ENCODE results near the gene DYNC1I1.
A peak's percentile ranks its signal among the peaks of the same experiment; 100 is the strongest.

Gene DYNC1I1

DNA sequence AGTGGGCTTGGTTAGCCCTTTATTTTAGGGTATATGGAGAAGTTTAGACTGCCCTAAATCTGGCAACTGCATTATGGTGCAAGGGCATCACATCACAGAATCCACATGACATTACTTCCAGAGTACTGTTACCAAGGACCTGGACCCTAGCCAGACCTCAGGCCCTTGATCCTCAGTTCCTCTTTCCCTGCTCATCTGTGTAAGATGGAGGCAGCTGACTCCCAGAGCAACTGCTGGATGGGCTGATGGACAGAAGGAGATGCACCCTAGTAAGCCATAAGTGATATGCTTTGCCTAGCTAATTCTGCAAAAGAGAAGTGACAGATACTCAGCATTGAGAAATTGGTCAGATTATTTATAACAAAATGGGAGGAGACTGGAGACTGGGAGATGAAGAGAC, 131.7 kb downstream of the DYNC1I1 start:
- no peaks in the 10 kb centered on the region for H3K4me1 Mint-ChIP-seq
- ATAC-seq (no peak), DNase-seq (no peak)
- peaks cover 23% of the 10 kb centered on the region for H3K27me3 Mint-ChIP-seq
- no peaks in the 10 kb centered on the region for H3K9me3 Mint-ChIP-seq
- H3K27ac Mint-ChIP-seq: no peak overlapping the region
- no peak overlapping the region for H3K4me3 Mint-ChIP-seq

DNA sequence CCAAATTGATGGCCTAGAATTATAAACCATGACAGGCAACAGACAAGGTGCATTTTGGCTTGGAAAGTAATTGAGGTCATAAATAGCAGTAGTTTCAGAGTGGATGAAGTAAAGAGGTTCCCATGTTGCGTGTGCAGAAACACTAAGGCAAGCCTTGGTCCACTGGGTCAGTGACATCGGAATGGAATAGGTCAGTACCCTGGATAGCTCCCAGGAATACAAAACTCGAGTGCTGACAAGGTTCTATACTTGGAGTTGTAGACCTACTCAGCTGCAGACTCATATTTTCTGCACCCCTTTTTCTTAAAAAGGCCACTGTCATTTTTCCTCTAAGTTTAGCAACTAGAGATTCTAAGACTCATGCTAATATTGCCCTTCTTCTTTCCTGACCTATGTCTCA, 132.8 kb downstream of the DYNC1I1 start:
- Mint-ChIP-seq H3K4me1 (no peaks in the 10 kb centered on the region), H3K27ac (no peak overlapping the region), H3K27me3 (peaks cover 19% of the 10 kb centered on the region), H3K9me3 (no peaks in the 10 kb centered on the region), H3K4me3 (no peak overlapping the region)
- no peak for DNase-seq
- no peak for ATAC-seq

- Mint-ChIP-seq H3K4me1 (no peaks in the 10 kb centered on the region), H3K4me3 (no peak overlapping the region), H3K9me3 (no peaks in the 10 kb centered on the region), H3K27ac (no peak overlapping the region), H3K27me3 (peaks cover 24% of the 10 kb centered on the region)
- DNase-seq (no peak), ATAC-seq (no peak)
Measured at GRCh38 chr7:95906851-95907250, 134.5 kb downstream of the DYNC1I1 start.

DNA sequence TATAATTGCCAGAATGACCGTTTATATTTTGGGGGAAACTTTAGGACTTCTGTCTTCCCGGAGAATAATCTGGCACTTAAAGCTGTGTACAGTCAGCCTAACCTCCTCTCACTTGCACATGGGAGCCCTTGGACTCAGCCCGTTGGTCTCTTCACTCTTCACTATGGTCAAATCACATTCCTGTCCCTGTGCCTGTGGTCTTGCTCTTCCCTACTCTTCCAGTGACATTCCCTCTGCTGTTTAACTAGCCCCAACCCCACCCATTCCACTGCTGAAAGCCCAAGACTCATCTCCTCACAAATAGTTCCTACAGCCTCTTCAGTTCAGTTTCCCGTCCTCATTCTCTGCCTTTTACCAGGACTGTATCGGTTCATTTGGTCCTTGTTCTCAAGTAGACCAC, 135.0 kb downstream of the DYNC1I1 start:
- Mint-ChIP-seq H3K27ac (no peak overlapping the region), H3K9me3 (no peaks in the 10 kb centered on the region), H3K4me1 (no peaks in the 10 kb centered on the region), H3K27me3 (peaks cover 24% of the 10 kb centered on the region), H3K4me3 (no peak overlapping the region)
- ATAC-seq (no peak), DNase-seq (no peak)

- H3K4me3 Mint-ChIP-seq: no peak overlapping the region
- peaks cover 24% of the 10 kb centered on the region for H3K27me3 Mint-ChIP-seq
- no peaks in the 10 kb centered on the region for H3K9me3 Mint-ChIP-seq
- no peak for ATAC-seq
- peak overlapping the region in 1 of 2 donors; percentile 56 for H3K27ac Mint-ChIP-seq
- no peaks in the 10 kb centered on the region for H3K4me1 Mint-ChIP-seq
- no peak for DNase-seq
Measured at GRCh38 chr7:95908499-95908898, 136.1 kb downstream of the DYNC1I1 start.

DNA sequence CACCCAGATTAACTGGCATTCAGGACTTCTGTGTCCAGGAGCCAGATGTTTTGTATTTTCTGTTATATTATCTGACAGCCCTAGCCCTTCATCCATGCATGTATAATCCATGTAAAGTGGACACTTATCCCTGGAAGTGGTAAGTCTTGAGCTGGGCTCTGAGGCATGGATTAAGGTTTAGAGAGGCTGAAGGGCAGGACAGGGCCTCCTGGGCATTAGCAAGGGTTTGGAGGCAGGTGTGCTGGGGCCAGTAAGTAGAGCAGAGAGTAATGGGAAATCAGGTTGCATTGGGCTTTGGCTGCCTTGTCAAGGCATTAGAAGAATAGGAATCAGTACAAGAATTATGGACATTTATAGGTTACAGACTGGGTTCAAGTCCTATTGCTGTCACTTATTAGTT, 138.0 kb downstream of the DYNC1I1 start:
- no peak overlapping the region for H3K4me3 Mint-ChIP-seq
- no peak overlapping the region for H3K27ac Mint-ChIP-seq
- DNase-seq (no peak), ATAC-seq (no peak)
- H3K27me3 Mint-ChIP-seq: peaks cover 33% of the 10 kb centered on the region
- no peaks in the 10 kb centered on the region for H3K4me1 Mint-ChIP-seq
- no peaks in the 10 kb centered on the region for H3K9me3 Mint-ChIP-seq

DNA sequence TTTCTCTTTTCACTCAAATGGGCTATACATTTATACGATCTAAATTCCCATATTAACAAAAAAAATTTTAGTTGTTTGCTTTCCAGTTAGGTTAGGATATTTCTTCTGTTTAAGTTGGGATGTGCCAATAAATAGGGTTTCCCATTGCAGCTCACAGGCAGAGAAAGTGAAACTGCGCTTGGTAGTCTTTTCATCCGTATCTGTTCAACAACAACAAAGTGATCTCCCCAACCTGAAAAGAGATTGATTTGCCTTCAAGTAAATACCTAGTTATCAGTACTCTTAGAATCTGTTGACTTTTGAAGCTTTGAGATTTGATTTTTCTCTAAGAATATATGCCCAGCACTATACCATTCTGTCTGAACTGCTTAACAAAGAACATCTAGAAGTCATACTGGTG, 143.4 kb downstream of the DYNC1I1 start:
- ATAC-seq (no peak), DNase-seq (no peak)
- Mint-ChIP-seq H3K27ac (no peak overlapping the region), H3K4me1 (no peaks in the 10 kb centered on the region), H3K9me3 (no peaks in the 10 kb centered on the region), H3K27me3 (peaks cover 27% of the 10 kb centered on the region), H3K4me3 (no peak overlapping the region)

DNA sequence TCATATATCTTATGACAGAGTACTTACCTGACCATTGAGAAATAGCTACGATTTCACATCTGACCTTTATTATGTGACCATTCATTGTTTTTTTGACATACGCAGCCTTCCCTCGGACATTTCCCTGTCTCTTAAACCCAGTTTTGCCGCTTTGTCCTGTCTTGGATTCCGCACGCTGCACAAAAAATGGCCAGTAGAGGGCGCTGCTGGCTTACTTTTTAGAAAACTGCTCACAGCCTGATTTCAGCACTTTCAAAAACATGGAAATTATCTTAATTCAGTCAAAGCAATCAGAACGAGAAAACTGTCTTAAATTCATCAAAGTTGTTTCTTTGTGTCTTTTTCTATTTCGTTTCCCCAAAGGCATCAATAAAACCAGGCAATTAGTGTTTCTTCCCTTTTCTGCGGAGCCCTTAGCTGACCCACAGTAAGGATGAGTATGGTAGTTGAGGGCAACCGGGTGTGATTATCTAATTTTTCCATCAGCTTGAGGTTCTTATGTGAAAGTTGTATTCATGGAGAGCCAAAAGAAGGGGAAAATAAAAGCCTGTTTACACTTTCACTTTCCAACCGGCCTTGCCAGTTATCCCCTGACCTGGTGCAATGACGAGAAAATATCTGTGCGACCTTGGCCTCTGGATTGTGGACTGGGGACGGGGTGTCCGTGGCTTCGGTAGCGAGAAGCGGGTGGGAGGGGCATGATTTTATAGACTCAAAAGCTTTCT, 144.4 kb downstream of the DYNC1I1 start:
- no peaks in the 10 kb centered on the region for H3K9me3 Mint-ChIP-seq
- H3K4me3 Mint-ChIP-seq: no peak overlapping the region
- no peak overlapping the region for H3K27ac Mint-ChIP-seq
- peaks cover 18% of the 10 kb centered on the region for H3K27me3 Mint-ChIP-seq
- no peaks in the 10 kb centered on the region for H3K4me1 Mint-ChIP-seq
- ATAC-seq (peak; percentile 59), DNase-seq (peak; percentile 57 to 62)

GRCh38 chr7:95917634-95918033, 145.3 kb downstream of the DYNC1I1 start:
- Mint-ChIP-seq H3K4me3 (no peak overlapping the region), H3K4me1 (no peaks in the 10 kb centered on the region), H3K27ac (no peak overlapping the region), H3K27me3 (peaks cover 18% of the 10 kb centered on the region), H3K9me3 (no peaks in the 10 kb centered on the region)
- ATAC-seq: no peak
- DNase-seq: no peak

DNA sequence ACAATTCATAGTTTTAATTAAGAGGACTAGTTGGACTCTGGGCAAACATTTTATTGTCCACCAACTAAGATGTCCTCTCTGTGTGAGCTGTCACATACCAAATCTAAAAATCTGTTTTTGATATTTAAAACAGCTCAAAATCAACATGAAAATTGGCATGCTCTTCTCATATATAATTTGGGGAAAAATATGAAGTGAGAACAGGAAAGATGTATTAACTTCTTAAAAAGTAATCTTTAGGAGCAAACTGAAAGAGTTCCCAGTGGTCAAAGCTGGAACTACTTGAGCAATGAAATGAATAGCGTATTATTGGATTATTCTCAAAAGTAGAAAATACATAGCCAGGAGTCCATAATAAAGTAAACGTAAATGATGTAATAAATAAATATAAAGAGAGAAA, 147.2 kb downstream of the DYNC1I1 start:
- Mint-ChIP-seq H3K27me3 (peaks cover 24% of the 10 kb centered on the region), H3K4me1 (no peaks in the 10 kb centered on the region), H3K27ac (no peak overlapping the region), H3K4me3 (no peak overlapping the region), H3K9me3 (no peaks in the 10 kb centered on the region)
- ATAC-seq: no peak
- no peak for DNase-seq

- Mint-ChIP-seq H3K4me1 (no peaks in the 10 kb centered on the region), H3K4me3 (no peak overlapping the region), H3K27ac (no peak overlapping the region), H3K27me3 (peaks cover 17% of the 10 kb centered on the region), H3K9me3 (no peaks in the 10 kb centered on the region)
- DNase-seq (no peak), ATAC-seq (no peak)
Measured at GRCh38 chr7:95921543-95921942, 149.2 kb downstream of the DYNC1I1 start.

DNA sequence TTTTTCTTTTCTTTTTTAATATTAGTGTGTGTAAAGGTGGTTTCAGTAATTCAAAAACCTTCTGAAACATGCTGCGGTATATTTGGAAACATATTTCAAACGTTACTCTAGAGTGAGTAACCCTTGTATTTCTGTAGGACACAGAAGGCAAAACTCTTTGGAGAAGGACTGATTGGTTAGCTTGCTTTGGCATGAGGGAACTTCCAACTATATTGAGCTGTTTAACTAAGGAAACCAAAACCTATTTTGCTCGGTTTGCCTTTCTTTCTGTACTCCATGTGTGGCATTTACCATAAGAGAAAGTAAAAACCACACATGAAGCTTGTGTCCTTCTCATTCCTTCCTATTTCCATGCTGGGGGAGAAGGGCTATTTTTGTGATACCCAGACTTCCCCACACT, 149.8 kb downstream of the DYNC1I1 start:
- no peak for ATAC-seq
- DNase-seq: no peak
- Mint-ChIP-seq H3K4me3 (no peak overlapping the region), H3K4me1 (no peaks in the 10 kb centered on the region), H3K27ac (no peak overlapping the region), H3K9me3 (no peaks in the 10 kb centered on the region), H3K27me3 (peaks cover 13% of the 10 kb centered on the region)

DNA sequence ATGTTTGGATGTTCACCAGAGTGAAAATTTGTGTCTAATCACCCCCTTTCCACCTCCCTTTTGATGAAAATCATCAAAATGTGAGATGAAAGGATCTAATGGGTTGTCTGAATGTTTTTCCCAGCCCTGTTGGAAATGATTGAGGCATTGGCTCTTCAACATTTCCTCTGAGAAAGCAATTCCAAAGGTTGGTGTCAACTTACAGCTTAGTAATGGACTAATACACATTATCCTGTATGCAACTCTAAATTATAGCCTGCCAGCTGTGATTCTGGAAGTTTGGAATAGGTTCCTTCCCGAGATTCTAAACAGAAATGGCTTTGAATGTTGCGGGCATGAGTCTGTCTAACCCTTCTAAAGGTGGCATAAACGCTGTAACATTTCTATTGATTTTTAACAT, 152.9 kb downstream of the DYNC1I1 start:
- no peak for DNase-seq
- H3K4me3 Mint-ChIP-seq: no peak overlapping the region
- peaks cover 19% of the 10 kb centered on the region for H3K27me3 Mint-ChIP-seq
- H3K4me1 Mint-ChIP-seq: no peaks in the 10 kb centered on the region
- H3K9me3 Mint-ChIP-seq: no peaks in the 10 kb centered on the region
- no peak overlapping the region for H3K27ac Mint-ChIP-seq
- ATAC-seq: no peak

DNA sequence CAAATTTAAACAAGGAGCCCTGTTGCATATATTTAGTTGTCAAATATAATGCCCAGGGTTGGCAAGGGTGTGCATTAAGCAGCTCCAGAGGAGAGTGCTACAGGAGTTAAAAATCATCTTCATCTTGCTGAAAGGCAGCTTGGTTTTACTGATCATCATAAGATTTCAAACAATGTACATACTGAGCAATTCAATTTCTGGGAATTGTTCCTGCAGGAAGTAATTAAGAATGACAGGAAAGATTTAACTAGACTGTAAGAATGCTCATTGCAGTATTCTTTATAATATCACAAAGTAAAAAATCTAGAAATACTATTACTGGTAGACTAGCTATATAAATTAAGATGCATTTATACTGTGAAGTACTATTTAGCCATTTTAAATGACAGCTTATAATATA, 153.6 kb downstream of the DYNC1I1 start:
- H3K4me1 Mint-ChIP-seq: no peaks in the 10 kb centered on the region
- no peak overlapping the region for H3K4me3 Mint-ChIP-seq
- H3K27ac Mint-ChIP-seq: no peak overlapping the region
- no peaks in the 10 kb centered on the region for H3K9me3 Mint-ChIP-seq
- ATAC-seq: no peak
- no peak for DNase-seq
- H3K27me3 Mint-ChIP-seq: peaks cover 19% of the 10 kb centered on the region

DNA sequence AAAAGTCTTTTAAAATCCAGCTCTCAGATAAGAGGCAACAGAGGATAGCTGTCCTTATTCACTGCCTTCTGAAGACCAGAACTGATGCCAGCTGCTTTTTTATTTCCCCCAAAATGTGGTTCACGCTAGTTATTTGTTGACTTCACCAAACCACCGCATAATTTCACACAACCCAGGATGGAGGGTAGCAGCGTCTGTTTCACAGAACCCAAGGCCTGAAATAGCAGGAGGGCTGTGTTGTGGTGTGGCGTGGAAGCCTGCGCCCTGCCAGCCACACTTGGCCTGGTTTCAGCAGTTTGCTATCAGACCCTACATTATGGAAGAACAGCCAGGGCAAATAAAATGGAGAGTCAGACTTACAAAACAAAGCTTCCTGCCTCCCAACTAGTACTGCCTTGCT, 155.4 kb downstream of the DYNC1I1 start:
- H3K27ac Mint-ChIP-seq: no peak overlapping the region
- H3K4me1 Mint-ChIP-seq: no peaks in the 10 kb centered on the region
- no peaks in the 10 kb centered on the region for H3K9me3 Mint-ChIP-seq
- H3K27me3 Mint-ChIP-seq: peaks cover 19% of the 10 kb centered on the region
- ATAC-seq (no peak), DNase-seq (no peak)
- no peak overlapping the region for H3K4me3 Mint-ChIP-seq

- no peak overlapping the region for H3K27ac Mint-ChIP-seq
- H3K4me1 Mint-ChIP-seq: no peaks in the 10 kb centered on the region
- DNase-seq: no peak
- no peak for ATAC-seq
- H3K27me3 Mint-ChIP-seq: peaks cover 8% of the 10 kb centered on the region
- no peak overlapping the region for H3K4me3 Mint-ChIP-seq
- H3K9me3 Mint-ChIP-seq: no peaks in the 10 kb centered on the region
Measured at GRCh38 chr7:95929710-95930280, 157.4 kb downstream of the DYNC1I1 start.

All from stimulated activated naive CD8-positive, alpha-beta T cell treated with anti-CD3 and anti-CD28 coated beads, Interleukin-15, amount 100 ng/mL, for 72 hours (primary cell).